Astrocyte (in vitro differentiated cells and primary cell): ENCODE data around the gene COL4A5. TPM values are rescaled to one million over a fixed set of nuclear protein-coding genes. Genes with fewer than 3 reads are reported as not detected.

Experiments used
- DNase-seq: peaks from one replicate; pipeline ENCODE4 v3.0.0-alpha.2; 2010; ENCODE audit warnings: low read depth
- FAIRE-seq: peaks from 2 replicates; lab custom pipeline; 2011; peaks lifted over from hg19 to GRCh38; lab: Jason Lieb, UNC
- H2AFZ ChIP-seq: 2 replicates; pipeline ENCODE4 v1.6.0; 2012; ENCODE audit warnings: low read depth, low read length, inconsistent platforms
- H3K27ac ChIP-seq: 2 replicates; pipeline ENCODE4 v1.5.1; 2011; ENCODE audit warnings: low read depth, low read length, inconsistent platforms
- H3K27me3 ChIP-seq: 2 replicates; pipeline ENCODE4 v1.6.0; 2011; ENCODE audit warnings: low read length, inconsistent platforms; ENCODE audit not compliant: insufficient read depth
- H3K36me3 ChIP-seq: 2 replicates; pipeline ENCODE4 v1.5.1; 2011; ENCODE audit warnings: low read length, inconsistent platforms; ENCODE audit not compliant: insufficient read depth
- H3K4me1 ChIP-seq: 2 replicates; pipeline ENCODE4 v1.5.1; 2011; ENCODE audit warnings: low read length, inconsistent platforms; ENCODE audit not compliant: insufficient read depth
- H3K4me2 ChIP-seq: 2 replicates; pipeline ENCODE4 v1.6.0; 2012; ENCODE audit warnings: low read length, inconsistent platforms
- H3K4me3 ChIP-seq: 2 replicates; pipeline ENCODE4 v1.5.1; 2011; ENCODE audit warnings: low read depth, mild to moderate bottlenecking, low read length, inconsistent platforms; ENCODE audit not compliant: insufficient read depth
- H3K79me2 ChIP-seq: 2 replicates; pipeline ENCODE4 v1.6.0; 2012; ENCODE audit warnings: mild to moderate bottlenecking, low read length, inconsistent platforms; ENCODE audit not compliant: insufficient read depth
- H3K9ac ChIP-seq: 2 replicates; pipeline ENCODE4 v1.6.0; 2012; ENCODE audit warnings: mild to moderate bottlenecking, low read length, inconsistent platforms
- H3K9me3 ChIP-seq: 2 replicates; pipeline ENCODE4 v1.5.1; 2012; ENCODE audit warnings: low read depth, mild to moderate bottlenecking, low read length, inconsistent platforms; ENCODE audit not compliant: insufficient read depth
- H4K20me1 ChIP-seq: 2 replicates; pipeline ENCODE4 v1.6.0; 2012; ENCODE audit warnings: low read length, inconsistent platforms; ENCODE audit not compliant: insufficient read depth
- H3K27ac Mint-ChIP-seq: one replicate; pipeline ENCODE4 v1.8.0; 2021; ENCODE audit warnings: mild to moderate bottlenecking, mixed read lengths; ENCODE audit not compliant: unreplicated experiment
- H3K27me3 Mint-ChIP-seq: one replicate; pipeline ENCODE4 v1.8.0; 2021; ENCODE audit warnings: low read depth, mixed read lengths; ENCODE audit not compliant: unreplicated experiment
- H3K36me3 Mint-ChIP-seq: one replicate; pipeline ENCODE4 v1.8.0; 2021; ENCODE audit warnings: low read depth, mixed read lengths; ENCODE audit not compliant: unreplicated experiment
- H3K4me1 Mint-ChIP-seq: one replicate; pipeline ENCODE4 v1.8.0; 2021; ENCODE audit warnings: low read depth, mixed read lengths; ENCODE audit not compliant: unreplicated experiment
- H3K4me3 Mint-ChIP-seq: one replicate; pipeline ENCODE4 v1.8.0; 2021; ENCODE audit warnings: mild to moderate bottlenecking, moderate library complexity, mixed read lengths; ENCODE audit not compliant: unreplicated experiment
- H3K9me3 Mint-ChIP-seq: one replicate; pipeline ENCODE4 v1.8.0; 2021; ENCODE audit warnings: mild to moderate bottlenecking, mixed read lengths; ENCODE audit not compliant: unreplicated experiment
- CTCF ChIP-seq: IDR thresholded peaks from 2 replicates; pipeline ENCODE4 v1.5.1; 2011; ENCODE audit warnings: low read depth, mild to moderate bottlenecking, inconsistent platforms, low read length, moderate library complexity; ENCODE audit not compliant: insufficient read depth
- EZH2 ChIP-seq: IDR thresholded peaks from 2 replicates; pipeline ENCODE4 v1.6.1; 2012; ENCODE audit warnings: mild to moderate bottlenecking, low read length, inconsistent platforms; ENCODE audit not compliant: insufficient read depth
- total RNA-seq: library from RNA; stranded (reverse); gene quantifications from 2 replicates; pipeline ENCODE4 v1.2.1, GENCODE V29; 2021

COL4A5 gene
- total RNA-seq, 1 donor from 2014 or later, result 57.1 TPM

DNA sequence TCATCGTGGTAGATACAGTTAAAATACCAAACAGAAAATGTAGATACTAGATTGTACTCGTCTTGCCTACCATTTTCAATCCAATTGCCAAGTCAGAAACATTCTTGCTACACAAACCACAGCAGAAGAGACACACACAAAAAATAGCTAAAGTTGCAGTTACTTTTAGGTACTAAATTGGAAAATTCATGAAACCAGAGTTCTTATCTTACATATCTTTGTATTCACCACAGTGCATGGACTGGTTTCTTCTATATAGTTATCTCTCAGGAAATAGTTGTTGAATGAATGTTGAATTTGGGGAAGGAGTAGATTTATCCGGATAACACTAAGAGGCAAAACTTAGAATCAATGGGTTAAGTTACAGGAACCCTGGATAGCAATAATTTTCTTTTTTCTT, 14.2 kb downstream of the COL4A5 start:
- no peaks in the 10 kb centered on the region for H3K4me1 Mint-ChIP-seq
- FAIRE-seq, result peak; percentile 90
- TF ChIP-seq EZH2 (no peak), CTCF (no peak)
- Histone ChIP-seq H3K36me3 (no peaks in the 10 kb centered on the region), H3K9ac (no peak overlapping the region), H3K4me2 (no peak overlapping the region), H3K4me1 (no peaks in the 10 kb centered on the region), H3K4me3 (no peak overlapping the region), H3K27ac (no peak overlapping the region), H4K20me1 (no peaks in the 10 kb centered on the region), H2AFZ (no peak overlapping the region), H3K79me2 (peaks cover 32% of the 10 kb centered on the region), H3K9me3 (no peaks in the 10 kb centered on the region), H3K27me3 (no peaks in the 10 kb centered on the region)
- no peak overlapping the region for H3K27ac Mint-ChIP-seq
- no peaks in the 10 kb centered on the region for H3K27me3 Mint-ChIP-seq
- H3K36me3 Mint-ChIP-seq, result no peaks in the 10 kb centered on the region
- peak; percentile 61 for DNase-seq
- peaks cover 2% of the 10 kb centered on the region for H3K9me3 Mint-ChIP-seq
- H3K4me3 Mint-ChIP-seq, result no peak overlapping the region

DNA sequence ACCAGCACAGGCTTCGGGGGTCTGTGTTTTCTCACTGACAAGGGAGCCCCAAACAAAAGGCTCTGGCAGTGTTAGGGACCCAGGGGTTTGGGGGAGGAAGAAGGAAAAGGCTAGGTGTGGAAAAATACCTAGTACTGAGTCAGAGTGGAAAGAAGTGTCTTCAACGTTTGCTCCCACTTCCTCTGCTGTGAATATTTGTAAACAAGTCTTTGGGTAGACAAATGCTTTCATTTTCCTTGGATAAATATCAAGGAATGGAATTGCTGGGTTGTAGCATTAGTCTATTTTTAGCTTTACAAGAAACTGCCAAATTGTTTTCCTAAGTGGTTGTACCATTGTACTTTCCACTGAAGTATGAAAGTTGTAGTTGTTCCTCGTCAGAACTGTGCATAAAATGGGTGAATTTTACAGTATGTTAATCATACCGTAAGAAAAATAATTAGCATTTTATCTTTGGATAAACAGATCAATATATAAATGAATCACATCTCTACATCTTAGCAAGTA, 17.4 kb downstream of the COL4A5 start:
- Mint-ChIP-seq H3K27ac (no peak overlapping the region), H3K9me3 (peaks cover 2% of the 10 kb centered on the region), H3K4me1 (no peaks in the 10 kb centered on the region), H3K4me3 (no peak overlapping the region), H3K27me3 (no peaks in the 10 kb centered on the region), H3K36me3 (no peaks in the 10 kb centered on the region)
- no peaks in the 10 kb centered on the region for H3K9me3 ChIP-seq
- no peaks in the 10 kb centered on the region for H3K36me3 ChIP-seq
- H3K9ac ChIP-seq, result no peak overlapping the region
- no peak for TF ChIP-seq EZH2
- no peak for TF ChIP-seq CTCF
- FAIRE-seq (peak; percentile 29), DNase-seq (no peak)
- H3K4me1 ChIP-seq, result no peaks in the 10 kb centered on the region
- no peak overlapping the region for H2AFZ ChIP-seq
- no peak overlapping the region for H3K27ac ChIP-seq
- peaks cover 24% of the 10 kb centered on the region for H3K79me2 ChIP-seq
- H3K4me2 ChIP-seq, result no peak overlapping the region
- no peaks in the 10 kb centered on the region for H4K20me1 ChIP-seq
- no peak overlapping the region for H3K4me3 ChIP-seq
- no peaks in the 10 kb centered on the region for H3K27me3 ChIP-seq

- Histone ChIP-seq H3K36me3 (no peaks in the 10 kb centered on the region), H3K9ac (no peak overlapping the region), H3K4me1 (peaks cover 6% of the 10 kb centered on the region), H3K4me2 (peak overlapping the region; percentile 50), H3K9me3 (no peaks in the 10 kb centered on the region), H3K27ac (peak overlapping the region; percentile 42), H3K4me3 (no peak overlapping the region), H3K79me2 (peaks cover 21% of the 10 kb centered on the region), H2AFZ (no peak overlapping the region), H3K27me3 (no peaks in the 10 kb centered on the region), H4K20me1 (no peaks in the 10 kb centered on the region)
- Mint-ChIP-seq H3K27ac (no peak overlapping the region), H3K4me3 (no peak overlapping the region), H3K27me3 (no peaks in the 10 kb centered on the region), H3K9me3 (no peaks in the 10 kb centered on the region), H3K4me1 (peaks cover 3% of the 10 kb centered on the region), H3K36me3 (no peaks in the 10 kb centered on the region)
- FAIRE-seq (peak; percentile 95), DNase-seq (peak; percentile 72)
- TF ChIP-seq CTCF, result no peak
- no peak for TF ChIP-seq EZH2
Observed at GRCh38 chrX:108464604-108465003, 25.0 kb downstream of the COL4A5 start.
